ENCODE data around the gene LARP4.

Gene LARP4

GRCh38 chr12:50528800-50529199, 128.1 kb downstream of the LARP4 start:
- DNase-seq, result no peak

DNA sequence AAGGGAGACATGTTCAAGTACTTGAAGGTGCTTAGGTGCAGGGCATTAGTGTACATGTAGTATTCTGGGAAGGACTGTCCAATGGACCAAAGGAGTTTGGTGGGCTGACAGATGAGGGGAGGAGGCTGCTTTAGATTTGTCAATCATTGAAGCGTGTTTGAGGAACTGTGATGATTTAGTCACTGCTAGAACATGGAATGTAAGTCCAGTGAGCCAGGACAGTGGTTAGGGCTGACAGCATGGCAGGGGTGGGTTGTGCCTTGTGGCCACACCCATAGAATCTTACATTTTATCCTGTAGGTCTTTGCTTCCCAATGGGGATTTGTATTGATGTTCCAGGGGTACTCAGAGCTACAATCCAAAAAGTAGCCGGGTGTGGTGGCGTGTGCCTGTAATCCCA, 128.7 kb downstream of the LARP4 start:
- no peak for DNase-seq

Measured in SIG-M5 (cell line).